Activated CD8-positive, alpha-beta memory T cell treated with anti-CD3 and anti-CD28 coated beads, Interleukin-2, amount 50 U/mL, for 1 hour (primary cell): ENCODE results near the gene TLR4.

Experiments used
- DNase-seq: peaks from one replicate; pipeline ENCODE4 v3.0.0-alpha.2; 2020; ENCODE audit errors: extremely low read depth

TLR4 gene

GRCh38 chr9:117714282-117714681 lies 10.1 kb downstream of the TLR4 start:
- DNase-seq: no peak

- no peak for DNase-seq
Measured at GRCh38 chr9:117715411-117715989, 11.3 kb downstream of the TLR4 start.

- no peak for DNase-seq
Measured at GRCh38 chr9:117718085-117718484, 13.9 kb downstream of the TLR4 start.

- DNase-seq: no peak
Measured at GRCh38 chr9:117718701-117719100, 14.5 kb downstream of the TLR4 start.

- DNase-seq: no peak
Measured at GRCh38 chr9:117719161-117719920, 15.1 kb downstream of the TLR4 start.

- DNase-seq: no peak
Measured at GRCh38 chr9:117720066-117720465, 15.9 kb downstream of the TLR4 start.

GRCh38 chr9:117720555-117720954 lies 16.4 kb downstream of the TLR4 start:
- no peak for DNase-seq

GRCh38 chr9:117720987-117721386 lies 16.8 kb downstream of the TLR4 start:
- DNase-seq: no peak

- no peak for DNase-seq
Measured at GRCh38 chr9:117722108-117722761, 18.0 kb downstream of the TLR4 start.

- DNase-seq: no peak
Measured at GRCh38 chr9:117723986-117724625, 19.9 kb downstream of the TLR4 start.

- DNase-seq: no peak
Measured at GRCh38 chr9:117725426-117725887, 21.3 kb downstream of the TLR4 start.

- no peak for DNase-seq
Measured at GRCh38 chr9:117729375-117729774, 25.2 kb downstream of the TLR4 start.

- no peak for DNase-seq
Measured at GRCh38 chr9:117732494-117732893, 28.3 kb downstream of the TLR4 start.

- no peak for DNase-seq
Measured at GRCh38 chr9:117733465-117733864, 29.3 kb downstream of the TLR4 start.

- no peak for DNase-seq
Measured at GRCh38 chr9:117734082-117734481, 29.9 kb downstream of the TLR4 start.

- no peak for DNase-seq
Measured at GRCh38 chr9:117734523-117735314, 30.5 kb downstream of the TLR4 start.

- DNase-seq: no peak
Measured at GRCh38 chr9:117737721-117738226, 33.6 kb downstream of the TLR4 start.

- DNase-seq: no peak
Measured at GRCh38 chr9:117739206-117739605, 35.0 kb downstream of the TLR4 start.

GRCh38 chr9:117739624-117740347 lies 35.6 kb downstream of the TLR4 start:
- DNase-seq: no peak

- no peak for DNase-seq
Measured at GRCh38 chr9:117742131-117742530, 37.9 kb downstream of the TLR4 start.

- DNase-seq: no peak
Measured at GRCh38 chr9:117744369-117744768, 40.2 kb downstream of the TLR4 start.
